ENCODE data around the gene NRXN3. TPM values are rescaled to one million over a fixed set of nuclear protein-coding genes. Genes with fewer than 3 reads are reported as not detected.

Gene NRXN3
- total and polyA plus RNA-seq, 2 of the 13 experiments (the other 11 are each of a cell fraction or from before 2014, with no cell fraction given), result 0.03 TPM; not detected in 1

- H3K27me3 ChIP-seq (ENCODE audit: control insufficient read depth in 1 of 2, insufficient read depth in 2 of 2, low read length in 2 of 2), result no peaks in the 10 kb centered on the region
- no peak overlapping the region for H3K9ac ChIP-seq (ENCODE audit: insufficient read depth, low read depth, low read length)
- H3K4me3 ChIP-seq (replicated peaks in 1 of 3; ENCODE audit: insufficient read depth in 1 of 3, low read depth in 2 of 3, low read length in 3 of 3), result no peak overlapping the region
- 13% methylated on average over 6 of the region's 6 CpGs for WGBS (ENCODE audit: low lambda C conversion rate)
- ATAC-seq (no peak), DNase-seq (ENCODE audit: low spot score) (no peak), FAIRE-seq (no peak)
- H2AFZ ChIP-seq (ENCODE audit: low read length), result no peak overlapping the region
- H3K4me2 ChIP-seq (ENCODE audit: low read depth, low read length), result no peak overlapping the region
- no peaks in the 10 kb centered on the region for H3K79me2 ChIP-seq (ENCODE audit: insufficient read depth, low read length)
- in situ Hi-C loops (cut with HindIII; ENCODE audit: extremely low pct_ligation_motif_present, low pct_unique_long_range_greater_than_20kb), result loop anchor here (25.0 kb wide), 1 partner anchor 724 kb away; no protein-coding TSS in a partner anchor
- no peak for TF ChIP-seq PPARG (CRISPR knock-in tag; conservative IDR thresholded peaks at IDR 0.05)
- TF ChIP-seq ZSCAN12 (CRISPR knock-in tag; IDR thresholded peaks at IDR 0.05), result no peak
- no peak for TF ChIP-seq NCOA1 (CRISPR knock-in tag; IDR thresholded peaks at IDR 0.05)
- TF ChIP-seq, protein P1, sequence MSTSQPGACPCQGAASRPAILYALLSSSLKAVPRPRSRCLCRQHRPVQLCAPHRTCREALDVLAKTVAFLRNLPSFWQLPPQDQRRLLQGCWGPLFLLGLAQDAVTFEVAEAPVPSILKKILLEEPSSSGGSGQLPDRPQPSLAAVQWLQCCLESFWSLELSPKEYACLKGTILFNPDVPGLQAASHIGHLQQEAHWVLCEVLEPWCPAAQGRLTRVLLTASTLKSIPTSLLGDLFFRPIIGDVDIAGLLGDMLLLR (CRISPR knock-in tag; IDR thresholded peaks at IDR 0.05), result no peak
- BruUV-seq (replicated peaks), result no TSS peak
- H3K27ac ChIP-seq (ENCODE audit: extremely low read length, insufficient read depth, low read length), result no peak overlapping the region
- ChIA-PET CTCF (ENCODE audit: low intra/inter-chr PET ratio, low total read pairs) (no interaction called here), POLR2A (no interaction called here)
- H3K36me3 ChIP-seq (replicated peaks in 1 of 2; ENCODE audit: control insufficient read depth in 1 of 2, insufficient read depth in 2 of 2, low read length in 2 of 2), result no peaks in the 10 kb centered on the region
- H4K20me1 ChIP-seq (ENCODE audit: insufficient read depth, low read length), result no peaks in the 10 kb centered on the region
- no peaks in the 10 kb centered on the region for H3K4me1 ChIP-seq (ENCODE audit: insufficient read depth, low read length)
- intact Hi-C loops (cut with micrococcal nuclease; ENCODE audit: unreplicated experiment), result no loop called here
- H3K9me3 ChIP-seq (ENCODE audit: low read length), result no peaks in the 10 kb centered on the region
These were observed 416.5 kb downstream of the NRXN3 start for GRCh38 chr14:78586681-78587080.

- H2AFZ ChIP-seq (ENCODE audit: low read length), result no peak overlapping the region
- no peak for FAIRE-seq
- in situ Hi-C loops (cut with HindIII; ENCODE audit: extremely low pct_ligation_motif_present, low pct_unique_long_range_greater_than_20kb), result loop anchor here (25.0 kb wide), 1 partner anchor 727 kb away; no protein-coding TSS in a partner anchor
- 3% methylated on average over 2 of the region's 3 CpGs for WGBS (ENCODE audit: low lambda C conversion rate)
- no peaks in the 10 kb centered on the region for H3K4me1 ChIP-seq (ENCODE audit: insufficient read depth, low read length)
- no TSS peak for BruUV-seq (replicated peaks)
- no peaks in the 10 kb centered on the region for H3K36me3 ChIP-seq (replicated peaks in 1 of 2; ENCODE audit: control insufficient read depth in 1 of 2, insufficient read depth in 2 of 2, low read length in 2 of 2)
- no peaks in the 10 kb centered on the region for H3K79me2 ChIP-seq (ENCODE audit: insufficient read depth, low read length)
- ChIA-PET CTCF (ENCODE audit: low intra/inter-chr PET ratio, low total read pairs) (no interaction called here), POLR2A (no interaction called here)
- no peaks in the 10 kb centered on the region for H3K9me3 ChIP-seq (ENCODE audit: low read length)
- H3K4me3 ChIP-seq (replicated peaks in 1 of 3; ENCODE audit: insufficient read depth in 1 of 3, low read depth in 2 of 3, low read length in 3 of 3), result no peak overlapping the region
- no peak overlapping the region for H3K27ac ChIP-seq (ENCODE audit: extremely low read length, insufficient read depth, low read length)
- H4K20me1 ChIP-seq (ENCODE audit: insufficient read depth, low read length), result no peaks in the 10 kb centered on the region
- H3K27me3 ChIP-seq (ENCODE audit: control insufficient read depth in 1 of 2, insufficient read depth in 2 of 2, low read length in 2 of 2), result no peaks in the 10 kb centered on the region
- DNase-seq (ENCODE audit: low spot score), result no peak
- H3K4me2 ChIP-seq (ENCODE audit: low read depth, low read length), result no peak overlapping the region
- no peak overlapping the region for H3K9ac ChIP-seq (ENCODE audit: insufficient read depth, low read depth, low read length)
- ATAC-seq, result no peak
- intact Hi-C loops (cut with micrococcal nuclease; ENCODE audit: unreplicated experiment), result no loop called here
- TF ChIP-seq ZNF883 (CRISPR knock-in tag; IDR thresholded peaks at IDR 0.05; ENCODE audit: not compliant biosample characterization), result no peak
- TF ChIP-seq KLF9 (CRISPR knock-in tag; IDR thresholded peaks at IDR 0.05; ENCODE audit: low read depth), result no peak
- no peak for TF ChIP-seq PCBP2 (optimal IDR thresholded peaks at IDR 0.05; ENCODE audit: low read depth, low read length, poor library complexity, severe bottlenecking)
- no peak for TF ChIP-seq ZFYVE20 (CRISPR knock-in tag; IDR thresholded peaks at IDR 0.05; ENCODE audit: borderline replicate concordance, low read depth)
- TF ChIP-seq, protein P2, sequence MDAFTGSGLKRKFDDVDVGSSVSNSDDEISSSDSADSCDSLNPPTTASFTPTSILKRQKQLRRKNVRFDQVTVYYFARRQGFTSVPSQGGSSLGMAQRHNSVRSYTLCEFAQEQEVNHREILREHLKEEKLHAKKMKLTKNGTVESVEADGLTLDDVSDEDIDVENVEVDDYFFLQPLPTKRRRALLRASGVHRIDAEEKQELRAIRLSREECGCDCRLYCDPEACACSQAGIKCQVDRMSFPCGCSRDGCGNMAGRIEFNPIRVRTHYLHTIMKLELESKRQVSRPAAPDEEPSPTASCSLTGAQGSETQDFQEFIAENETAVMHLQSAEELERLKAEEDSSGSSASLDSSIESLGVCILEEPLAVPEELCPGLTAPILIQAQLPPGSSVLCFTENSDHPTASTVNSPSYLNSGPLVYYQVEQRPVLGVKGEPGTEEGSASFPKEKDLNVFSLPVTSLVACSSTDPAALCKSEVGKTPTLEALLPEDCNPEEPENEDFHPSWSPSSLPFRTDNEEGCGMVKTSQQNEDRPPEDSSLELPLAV (CRISPR knock-in tag; conservative IDR thresholded peaks at IDR 0.05; ENCODE audit: low read depth), result no peak
- TF ChIP-seq, protein P3, sequence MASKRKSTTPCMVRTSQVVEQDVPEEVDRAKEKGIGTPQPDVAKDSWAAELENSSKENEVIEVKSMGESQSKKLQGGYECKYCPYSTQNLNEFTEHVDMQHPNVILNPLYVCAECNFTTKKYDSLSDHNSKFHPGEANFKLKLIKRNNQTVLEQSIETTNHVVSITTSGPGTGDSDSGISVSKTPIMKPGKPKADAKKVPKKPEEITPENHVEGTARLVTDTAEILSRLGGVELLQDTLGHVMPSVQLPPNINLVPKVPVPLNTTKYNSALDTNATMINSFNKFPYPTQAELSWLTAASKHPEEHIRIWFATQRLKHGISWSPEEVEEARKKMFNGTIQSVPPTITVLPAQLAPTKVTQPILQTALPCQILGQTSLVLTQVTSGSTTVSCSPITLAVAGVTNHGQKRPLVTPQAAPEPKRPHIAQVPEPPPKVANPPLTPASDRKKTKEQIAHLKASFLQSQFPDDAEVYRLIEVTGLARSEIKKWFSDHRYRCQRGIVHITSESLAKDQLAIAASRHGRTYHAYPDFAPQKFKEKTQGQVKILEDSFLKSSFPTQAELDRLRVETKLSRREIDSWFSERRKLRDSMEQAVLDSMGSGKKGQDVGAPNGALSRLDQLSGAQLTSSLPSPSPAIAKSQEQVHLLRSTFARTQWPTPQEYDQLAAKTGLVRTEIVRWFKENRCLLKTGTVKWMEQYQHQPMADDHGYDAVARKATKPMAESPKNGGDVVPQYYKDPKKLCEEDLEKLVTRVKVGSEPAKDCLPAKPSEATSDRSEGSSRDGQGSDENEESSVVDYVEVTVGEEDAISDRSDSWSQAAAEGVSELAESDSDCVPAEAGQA (IDR thresholded peaks at IDR 0.05; ENCODE audit: low read depth), result no peak
- TF ChIP-seq, protein P3 (CRISPR knock-in tag; IDR thresholded peaks at IDR 0.05; ENCODE audit: borderline replicate concordance), result no peak
These were observed 418.7 kb downstream of the NRXN3 start for GRCh38 chr14:78588906-78589305.

Measured in HepG2 (cell line).